Right ventricle myocardium superior (tissue), 1 donor: ENCODE data around the gene GMDS. TPM values are rescaled to one million over a fixed set of nuclear protein-coding genes. Genes with fewer than 3 reads are reported as not detected.

Experiments used
- ATAC-seq: fragments of 200-7000 bp; cut with Tn5 transposase; one replicate; pipeline ENCODE4 v1.9.1; 2020; ENCODE audit warnings: mild to moderate bottlenecking; ENCODE audit not compliant: poor library complexity
- DNase-seq: peaks from one replicate; pipeline ENCODE4 v3.0.0-alpha.2; 2020
- intact Hi-C: fragments of 100-400 bp; cut with DNase I; formaldehyde crosslinking; loops from one replicate; pipeline ENCODE4 v1.11.2; 2022
- total RNA-seq: library from RNA; stranded (reverse); fragmentation: NEBNext Ultra II Directional; extraction: Animal tissue kit (Norgen Biotek cat#: 25700); gene quantifications from one replicate; pipeline ENCODE4 v1.2.1, GENCODE V29; 2021
- donor health status: DM: no; HTN: yes; CAD: no; lungs with severe emphysema.

The GMDS gene
- total RNA-seq, 1 donor from 2014 or later = 4.9 TPM

DNA sequence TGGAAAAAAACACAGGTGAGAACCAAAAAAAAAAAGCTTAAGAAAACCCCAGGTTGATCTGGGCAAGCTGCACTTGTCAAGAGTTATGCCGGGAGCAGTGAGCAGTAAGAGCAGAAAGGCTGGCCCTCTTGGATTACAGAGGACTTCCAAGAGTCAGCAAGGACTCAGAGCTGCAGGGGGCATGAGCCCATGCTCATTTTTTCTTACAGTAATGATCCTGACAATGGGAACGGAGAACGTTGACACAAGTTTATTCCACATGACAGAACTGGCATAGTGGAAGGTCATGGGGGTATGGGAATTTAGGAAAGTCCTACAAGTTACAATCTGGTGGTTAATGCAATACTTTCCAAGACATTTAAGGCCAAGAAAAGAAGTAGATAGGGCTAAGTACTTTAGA lies 256.6 kb downstream of the GMDS start:
- intact Hi-C loops = no loop called here
- ATAC-seq = no peak
- no peak for DNase-seq

DNA sequence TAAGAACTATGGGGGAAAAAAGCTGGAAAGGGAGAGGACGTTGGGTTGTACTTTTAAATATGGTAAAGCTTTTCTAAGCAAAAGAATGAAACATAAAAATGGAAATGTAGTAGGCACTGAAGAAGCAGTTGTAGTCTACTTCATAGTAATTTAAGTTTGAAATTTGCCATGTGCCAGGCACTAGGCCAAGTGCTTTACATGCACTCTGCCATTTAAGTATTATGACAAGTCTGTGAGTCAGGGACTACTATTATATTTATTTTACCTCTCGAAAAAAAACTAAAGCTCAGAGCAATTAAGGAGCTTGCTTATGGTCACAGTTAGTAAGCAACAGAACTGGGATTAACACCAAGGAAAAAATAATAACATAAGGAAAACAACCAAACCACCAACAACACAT lies 257.8 kb downstream of the GMDS start:
- DNase-seq = no peak
- no peak for ATAC-seq
- intact Hi-C loops = no loop called here

DNA sequence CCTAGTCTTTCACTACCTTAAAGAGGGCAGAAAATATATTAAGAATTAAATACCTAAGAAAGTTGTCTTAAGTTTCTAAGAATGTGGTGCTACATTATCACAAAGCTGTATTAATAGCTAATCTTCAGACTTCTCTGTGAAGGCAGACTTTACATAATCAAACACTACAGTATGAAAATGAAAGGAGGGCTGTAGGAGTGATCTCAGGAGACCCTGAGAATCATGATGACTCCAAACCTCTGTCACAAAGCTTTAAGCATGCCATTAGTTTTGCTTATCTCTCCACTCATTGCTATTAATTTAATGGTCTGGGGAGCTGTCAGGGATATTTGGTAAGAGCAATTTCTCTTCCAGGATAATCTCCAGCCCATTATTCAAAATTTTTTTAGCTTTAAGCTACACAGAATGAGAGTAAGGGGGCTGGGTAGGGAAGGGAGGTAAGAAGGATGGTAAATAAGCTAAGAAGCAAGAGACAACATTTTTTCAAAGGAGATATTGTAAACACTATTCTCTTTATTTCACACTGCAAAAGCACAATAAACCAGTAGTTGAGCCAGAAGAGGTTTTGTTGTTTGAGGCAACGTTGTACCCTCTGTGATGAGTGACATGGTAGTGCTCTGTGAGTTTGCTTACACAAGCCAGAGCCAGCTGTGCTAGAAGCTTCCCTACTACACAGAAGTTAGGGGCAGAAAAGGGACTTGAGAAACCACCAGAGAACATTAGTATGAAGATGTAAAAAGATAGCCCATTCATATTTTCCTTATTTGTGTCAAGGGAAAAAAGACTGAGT lies 258.8 kb downstream of the GMDS start:
- ATAC-seq (no peak), DNase-seq (no peak)
- intact Hi-C loops = no loop called here

DNA sequence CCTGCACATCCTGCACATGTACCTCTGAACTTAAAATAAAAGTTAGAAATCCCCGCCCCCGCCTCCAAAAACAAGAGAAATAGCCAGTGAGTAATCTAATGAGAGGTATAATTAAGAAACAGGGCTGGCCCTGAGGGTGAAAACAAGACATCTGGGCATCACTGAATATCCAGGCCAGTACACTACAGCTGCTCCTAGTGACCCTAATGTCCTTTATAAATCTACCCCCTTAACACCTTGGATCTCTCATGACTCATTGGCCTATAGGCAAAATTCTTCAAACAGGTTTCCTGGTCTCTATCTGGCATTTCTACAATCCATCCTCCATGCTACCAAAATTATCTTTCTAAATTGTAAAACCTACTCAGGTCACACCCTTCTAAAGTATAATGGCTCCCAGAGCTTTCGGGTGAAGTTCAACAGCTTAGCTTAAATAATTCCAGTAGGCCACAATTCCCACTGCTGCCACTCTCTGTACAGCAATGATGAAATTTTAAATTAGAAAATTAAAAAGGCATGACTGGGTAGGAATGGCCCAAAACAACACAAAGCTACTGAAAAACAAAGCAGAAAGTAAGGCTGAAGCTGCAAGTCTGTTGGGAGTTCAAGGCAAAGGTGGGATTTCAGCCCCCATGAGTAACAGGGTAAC lies 260.9 kb downstream of the GMDS start:
- no peak for DNase-seq
- intact Hi-C loops = no loop called here
- no peak for ATAC-seq

DNA sequence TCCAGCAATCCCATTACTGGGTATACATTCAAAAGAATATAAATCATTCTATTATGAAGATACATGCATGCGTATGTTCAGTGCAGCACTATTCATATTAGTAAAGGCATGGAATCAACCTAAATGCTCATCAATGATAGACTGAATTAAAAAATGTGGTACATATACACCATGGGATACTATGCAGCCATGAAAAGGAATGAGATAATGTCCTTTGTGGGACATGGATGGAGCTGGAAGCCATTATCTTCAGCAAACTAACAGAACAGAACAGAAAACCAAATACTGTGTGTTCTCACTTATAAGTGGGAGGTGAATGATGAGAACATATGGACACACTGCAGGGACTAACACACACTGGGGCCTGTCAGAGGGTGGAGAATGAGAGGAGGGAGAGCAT lies 261.6 kb downstream of the GMDS start:
- ATAC-seq (no peak), DNase-seq (no peak)
- intact Hi-C loops = no loop called here

DNA sequence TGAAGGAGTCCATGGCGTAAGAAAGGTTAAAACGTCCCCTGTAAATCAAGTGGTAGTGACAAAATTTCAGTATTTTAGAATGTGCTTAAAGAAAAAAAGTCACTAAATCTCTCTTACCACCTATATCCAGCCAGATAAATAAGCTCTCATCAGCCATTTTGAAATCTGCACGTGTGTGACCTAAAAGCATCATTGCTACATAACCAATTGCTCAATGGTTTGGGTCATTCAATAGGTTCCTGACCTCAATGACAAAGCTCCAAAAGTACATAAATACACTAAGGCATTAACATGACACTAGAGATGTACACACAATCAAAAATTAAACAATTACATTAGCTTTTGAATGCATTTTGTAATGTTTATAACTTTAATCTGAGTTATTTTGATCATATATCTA lies 272.4 kb downstream of the GMDS start:
- no peak for ATAC-seq
- intact Hi-C loops = no loop called here

DNA sequence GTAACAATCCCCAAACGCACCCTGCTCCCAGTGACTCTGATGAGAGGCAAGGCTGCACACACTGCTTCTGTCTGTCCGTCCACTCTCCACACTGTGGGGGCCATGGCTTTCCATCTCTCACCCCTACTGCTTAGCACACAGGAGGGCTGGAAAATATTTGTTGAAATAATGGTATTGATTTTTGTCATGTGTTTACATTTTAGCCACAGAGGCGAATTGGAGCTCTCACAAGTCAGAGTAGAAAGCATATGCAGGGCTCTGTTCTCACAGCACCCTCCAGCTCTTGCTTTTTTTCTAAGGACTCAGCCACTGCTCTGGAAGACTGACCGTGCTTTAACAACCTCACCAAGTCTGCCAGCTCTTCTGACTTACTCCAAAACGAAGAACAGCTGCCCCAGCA lies 273.8 kb downstream of the GMDS start:
- DNase-seq (no peak), ATAC-seq (no peak)
- intact Hi-C loops = no loop called here

More for the DNA sequence above, 272.4 kb downstream of the GMDS start:
- DNase-seq = no peak

DNA sequence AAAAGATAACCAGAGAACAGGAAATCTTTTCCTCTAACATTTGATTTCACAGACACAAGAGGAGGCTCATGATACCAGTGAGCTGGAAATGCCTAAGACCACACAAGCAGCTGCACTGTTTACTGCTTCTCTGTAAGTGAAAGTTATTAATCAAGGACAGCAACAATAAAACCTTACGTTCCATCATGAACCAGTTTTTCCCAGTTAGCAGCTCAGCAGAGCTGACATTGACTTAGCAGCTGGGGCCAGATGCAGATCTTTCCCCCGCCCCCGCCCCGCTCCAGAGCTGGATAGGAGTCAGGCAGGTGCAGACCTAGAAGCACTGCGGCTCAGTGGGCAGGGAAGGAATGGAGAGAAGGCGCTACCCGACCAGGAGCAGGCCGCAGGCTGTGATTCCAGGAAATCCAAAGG lies 275.2 kb downstream of the GMDS start:
- intact Hi-C loops = no loop called here
- no peak for DNase-seq
- ATAC-seq = no peak

DNA sequence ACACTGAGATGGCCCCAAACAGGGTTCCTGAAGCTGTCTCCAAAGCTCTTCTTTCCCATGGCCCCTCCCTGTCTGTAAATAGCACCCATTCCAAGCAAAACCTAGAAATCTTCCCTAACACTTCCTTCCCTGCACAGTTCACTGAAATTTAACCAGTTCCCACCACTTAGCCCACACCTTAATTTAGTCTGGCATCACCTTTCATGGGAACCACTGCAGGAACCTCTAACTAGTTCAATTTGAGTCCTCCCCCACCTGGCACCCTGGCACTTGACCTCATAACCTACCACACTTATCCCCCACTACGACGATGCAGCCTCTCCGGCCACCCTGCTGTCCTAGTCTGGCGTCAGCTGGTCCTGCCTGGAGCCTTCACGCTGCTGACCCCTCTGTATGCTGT lies 278.7 kb downstream of the GMDS start:
- intact Hi-C loops = no loop called here
- ATAC-seq (no peak), DNase-seq (no peak)

DNA sequence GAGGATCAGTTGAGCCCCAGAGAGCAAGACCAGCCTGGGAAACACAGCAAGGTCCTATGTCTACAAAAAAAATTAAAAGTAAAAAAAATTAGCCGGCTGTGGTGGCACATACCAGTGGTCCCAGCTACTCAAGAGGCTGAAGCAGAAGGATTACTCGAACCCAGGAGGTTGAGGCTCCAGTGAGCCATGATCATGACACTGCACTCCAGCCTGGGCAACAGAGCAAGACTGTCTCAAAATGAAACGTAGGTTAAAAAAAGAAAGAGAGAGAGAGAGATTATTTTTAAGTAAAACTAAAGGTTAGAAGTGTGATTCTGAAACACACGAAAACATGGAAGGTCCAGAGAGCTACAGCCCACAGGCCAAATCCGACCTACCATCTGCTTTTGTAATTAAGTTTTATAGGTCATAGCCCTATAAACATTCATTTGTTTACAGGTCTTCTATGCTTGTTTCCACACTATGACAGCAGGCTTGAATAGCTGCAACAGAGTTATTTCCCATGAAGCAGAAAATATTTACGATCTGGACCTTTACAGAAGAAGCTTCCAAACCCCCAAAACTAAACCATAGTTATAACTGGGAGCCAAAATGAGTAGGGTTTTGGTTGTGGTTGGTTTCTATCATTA lies 279.7 kb downstream of the GMDS start:
- no peak for DNase-seq
- intact Hi-C loops = no loop called here
- ATAC-seq = no peak

DNA sequence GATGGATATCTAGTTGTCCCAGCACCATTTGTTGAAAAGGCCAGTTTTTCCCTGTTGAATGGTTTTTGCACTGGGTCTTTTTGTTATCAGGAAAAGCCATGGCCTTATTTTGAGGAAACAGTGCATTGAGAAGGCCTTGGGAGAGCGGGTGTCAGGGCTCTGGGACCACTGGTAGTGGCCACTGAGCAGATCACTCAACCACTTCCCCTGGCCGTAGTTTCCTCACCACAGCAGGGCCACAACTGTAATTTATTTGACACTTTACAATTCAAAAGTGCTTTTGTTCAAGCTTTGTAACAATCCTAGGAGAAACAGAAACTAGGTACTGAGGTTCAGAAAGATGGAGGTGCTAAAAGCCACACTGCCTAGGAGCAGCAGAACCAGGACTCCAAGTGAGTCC lies 281.8 kb downstream of the GMDS start:
- no peak for ATAC-seq
- intact Hi-C loops = no loop called here

DNA sequence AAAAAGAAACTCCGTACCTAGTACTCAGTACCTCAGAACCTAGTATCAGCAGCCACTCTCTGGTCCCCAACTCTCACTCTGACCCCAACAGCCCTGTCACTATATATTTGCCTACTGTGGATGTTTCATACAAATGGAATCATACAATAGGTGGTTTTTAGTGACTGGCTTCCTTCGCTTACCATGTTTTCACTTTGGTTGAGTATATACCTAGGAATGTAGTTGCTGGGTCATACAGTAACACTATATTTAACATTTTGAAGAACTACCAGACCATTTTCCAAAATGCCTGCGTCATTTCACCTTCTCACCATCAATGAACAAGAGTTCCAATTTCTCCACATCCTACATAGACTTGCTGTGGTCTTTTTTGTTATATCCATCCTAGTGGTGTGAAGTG lies 283.2 kb downstream of the GMDS start:
- ATAC-seq = no peak
- intact Hi-C loops = no loop called here
- no peak for DNase-seq

More for the DNA sequence above, 281.8 kb downstream of the GMDS start:
- no peak for DNase-seq

DNA sequence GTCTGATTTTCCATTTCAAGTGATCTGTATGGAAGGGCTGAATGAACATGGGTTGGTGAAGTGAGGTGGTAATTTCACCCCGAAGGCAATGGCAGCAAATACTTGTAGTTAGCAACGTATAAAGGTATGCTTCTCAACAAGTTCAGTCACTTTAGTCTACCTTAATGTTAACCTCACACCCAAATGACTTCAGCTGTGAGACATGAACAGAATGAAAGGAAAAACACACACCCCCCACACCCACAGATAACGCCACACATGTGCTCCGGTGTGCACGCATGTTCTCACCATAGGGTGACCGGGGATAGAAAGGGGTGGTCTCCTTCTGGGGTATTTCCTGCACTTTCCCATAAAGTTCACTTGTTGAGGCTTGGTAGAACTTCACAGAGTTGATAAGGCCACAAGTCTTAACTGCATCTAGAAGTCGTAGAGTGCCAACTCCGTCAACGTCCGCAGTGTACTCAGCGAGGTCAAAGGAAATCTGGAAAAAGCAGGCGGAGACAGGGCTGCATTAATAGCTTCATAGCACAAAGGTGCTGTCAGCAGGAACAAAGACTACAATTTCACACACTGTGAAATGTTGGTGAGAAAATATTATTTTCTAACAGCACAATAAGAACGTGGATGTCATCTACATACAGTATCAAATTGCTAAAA lies 284.8 kb downstream of the GMDS start:
- ATAC-seq (no peak), DNase-seq (no peak)
- intact Hi-C loops = no loop called here

DNA sequence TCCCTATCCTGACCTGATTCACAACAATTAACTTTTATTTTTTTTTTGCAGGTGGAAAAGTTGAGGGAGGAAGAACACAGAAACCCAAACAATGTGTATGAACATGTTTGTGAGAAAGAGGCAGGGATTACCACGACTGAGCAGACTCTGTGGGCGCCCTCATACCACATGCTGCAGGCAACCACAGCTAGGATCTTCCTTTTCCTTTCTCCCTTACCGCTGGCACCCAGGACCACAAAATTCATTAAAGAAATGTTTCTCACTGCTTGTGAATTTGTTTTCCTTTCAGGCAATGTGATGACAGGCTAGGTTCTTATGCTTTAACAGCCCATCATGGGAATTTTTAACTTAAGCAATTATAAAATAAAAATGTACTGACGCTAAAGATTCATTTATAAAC lies 287.1 kb downstream of the GMDS start:
- DNase-seq (no peak), ATAC-seq (no peak)
- intact Hi-C loops = no loop called here

DNA sequence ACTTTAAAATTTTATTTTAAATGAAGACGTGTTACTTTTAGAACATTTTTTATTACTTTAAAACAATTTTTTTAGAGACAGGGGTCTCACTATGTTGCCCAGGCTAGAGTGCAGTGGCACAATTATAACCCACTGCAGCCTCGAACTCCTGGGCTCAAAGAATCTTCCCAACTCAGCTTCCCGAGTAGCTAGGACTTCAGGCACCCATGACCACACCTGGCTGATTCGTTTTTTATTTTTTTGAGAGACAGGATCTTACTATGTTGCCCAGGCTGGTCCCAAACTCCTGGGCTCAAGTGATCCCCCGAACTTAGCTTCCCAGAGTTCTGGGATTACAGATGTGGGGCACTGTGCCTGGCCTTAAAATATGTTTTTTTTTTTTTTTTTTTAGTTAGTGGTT lies 287.7 kb downstream of the GMDS start:
- intact Hi-C loops = no loop called here
- no peak for ATAC-seq
- no peak for DNase-seq

DNA sequence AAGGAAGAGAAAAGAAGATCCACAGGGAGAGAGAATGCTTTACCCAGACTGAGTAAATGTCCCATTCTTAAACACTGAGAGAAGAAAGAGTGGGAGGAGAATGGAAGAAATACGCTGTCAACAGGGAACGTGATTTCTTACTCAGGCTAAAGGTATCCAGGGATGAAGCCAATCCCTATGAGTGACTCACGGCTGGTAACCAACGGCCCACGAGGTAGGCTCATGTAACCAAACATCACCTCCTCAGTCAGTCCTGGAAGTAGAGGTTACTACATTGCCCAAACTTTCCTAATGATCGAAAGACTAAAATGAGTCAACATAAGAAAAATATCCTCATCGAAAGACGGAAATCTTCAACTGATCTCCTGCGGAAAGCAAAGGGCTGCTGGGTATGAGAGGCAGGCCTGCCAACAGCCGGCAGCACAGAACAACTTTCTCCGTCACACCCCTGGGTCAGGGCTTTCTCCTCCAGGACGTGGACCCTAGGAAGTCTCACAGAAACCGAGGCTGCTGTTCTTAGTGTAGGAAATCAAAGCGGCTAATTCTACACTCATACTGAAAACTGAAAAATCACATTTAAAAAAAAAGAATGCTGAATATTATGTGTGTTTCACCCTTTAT lies 292.6 kb downstream of the GMDS start:
- intact Hi-C loops = no loop called here
- DNase-seq (no peak), ATAC-seq (no peak)

DNA sequence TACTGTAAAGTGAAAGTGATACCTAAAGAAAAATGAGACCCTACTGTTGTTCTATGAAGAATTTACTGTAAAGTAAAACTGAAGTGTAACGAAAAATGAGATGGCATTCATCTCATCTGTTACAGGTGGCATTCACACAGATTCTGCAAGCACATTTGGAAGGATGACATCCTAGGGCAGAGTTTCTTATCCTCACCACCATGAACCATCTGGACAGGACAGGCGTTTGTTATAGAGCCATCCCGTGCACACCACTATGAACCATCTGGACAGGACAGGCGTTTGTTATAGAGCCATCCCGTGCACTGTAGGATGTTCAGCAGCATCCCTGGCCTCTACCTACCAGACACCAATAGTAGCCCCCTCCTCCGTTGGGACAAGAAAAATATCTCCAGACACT lies 294.8 kb downstream of the GMDS start:
- ATAC-seq (no peak), DNase-seq (no peak)
- intact Hi-C loops = no loop called here

DNA sequence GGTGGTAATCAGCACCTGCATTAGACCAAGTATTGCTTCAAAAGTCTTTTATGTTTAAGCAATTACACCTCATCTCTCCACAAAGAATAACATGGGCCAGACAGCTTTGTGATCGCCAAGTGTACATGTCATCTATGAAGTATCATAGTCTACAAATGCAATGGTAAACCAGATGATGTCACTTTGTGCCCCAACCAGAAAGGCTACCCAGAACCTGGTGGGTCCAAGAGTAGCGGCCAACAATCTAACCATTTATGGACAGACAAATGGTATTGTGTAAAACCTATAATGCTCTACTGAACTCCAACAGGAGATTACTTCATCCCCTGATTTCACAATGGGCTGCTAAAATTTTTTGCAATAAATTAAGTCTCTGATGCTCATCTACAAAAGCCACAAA lies 295.9 kb downstream of the GMDS start:
- intact Hi-C loops = no loop called here
- DNase-seq (no peak), ATAC-seq (no peak)

DNA sequence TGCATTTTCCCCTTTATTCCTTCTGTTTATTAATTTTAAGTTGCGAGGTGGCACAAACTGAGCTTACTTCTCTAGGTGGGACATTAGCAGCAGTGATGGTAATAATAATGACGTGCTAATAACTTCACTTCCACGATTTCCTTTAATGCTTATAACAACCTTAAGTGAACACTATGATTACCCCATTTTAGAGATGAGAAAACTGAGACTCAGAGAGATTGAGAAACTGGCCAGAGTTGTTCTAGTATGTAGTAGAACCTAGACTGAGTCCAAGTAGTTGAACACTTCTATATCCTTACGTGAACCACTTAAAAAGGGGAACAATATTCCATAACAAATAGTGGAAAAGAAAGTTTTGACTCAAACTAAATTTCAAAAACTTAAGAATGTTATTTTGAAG lies 297.5 kb downstream of the GMDS start:
- ATAC-seq = no peak
- intact Hi-C loops = no loop called here
- DNase-seq = no peak
